Neural cell (in vitro differentiated cells): ENCODE results near the gene GALNT3. TPM values are rescaled to one million over a fixed set of nuclear protein-coding genes. Genes with fewer than 3 reads are reported as not detected.

ENCODE experiments used
- H2AFZ ChIP-seq: fragments of 200-600, 300-800 bp; sonication (generic), shearing (Covaris generic); 2 replicates; pipeline ENCODE4 v1.6.0; 2014; ENCODE audit warnings: low read depth, mild to moderate bottlenecking, antibody characterized with exemption, low read length, moderate library complexity
- H3F3A ChIP-seq: fragments of 200-600 bp; shearing (Covaris generic); 2 replicates; pipeline ENCODE4 v1.6.1; 2016; ENCODE audit warnings: mild to moderate bottlenecking, moderate library complexity, mixed read lengths, antibody characterized with exemption, low read length; ENCODE audit not compliant: insufficient read depth, poor library complexity, severe bottlenecking
- H3K27ac ChIP-seq: fragments of 200-600, 300-800 bp; sonication (generic), shearing (Covaris generic); 2 replicates; pipeline ENCODE4 v1.5.1; 2014; ENCODE audit warnings: mild to moderate bottlenecking, low read length, moderate library complexity
- H3K27me3 ChIP-seq: fragments of 300-800, 200-600 bp; sonication (generic), shearing (Covaris generic); 2 replicates; pipeline ENCODE4 v1.6.0; 2014; ENCODE audit warnings: mild to moderate bottlenecking, low read depth, low read length, moderate library complexity; ENCODE audit not compliant: insufficient read depth
- H3K36me3 ChIP-seq: fragments of 300-800, 200-600 bp; sonication (generic), shearing (Covaris generic); 2 replicates; pipeline ENCODE4 v1.5.1; 2014; ENCODE audit warnings: mild to moderate bottlenecking, antibody characterized with exemption, low read length, moderate library complexity; ENCODE audit not compliant: insufficient read depth
- H3K4me2 ChIP-seq: fragments of 300-800, 200-600 bp; sonication (generic), shearing (Covaris generic); 2 replicates; pipeline ENCODE4 v1.6.0; 2014; ENCODE audit warnings: mild to moderate bottlenecking, low read length
- H3K4me3 ChIP-seq: fragments of 300-800, 200-600 bp; sonication (generic), shearing (Covaris generic); 2 replicates; pipeline ENCODE4 v1.5.1; 2014; ENCODE audit warnings: mild to moderate bottlenecking, low read length, moderate library complexity
- H3K79me2 ChIP-seq: fragments of 200-600 bp; shearing (Covaris generic); replicated peaks from 2 replicates; pipeline ENCODE4 v1.6.0; 2014; ENCODE audit warnings: mild to moderate bottlenecking, low read length, moderate library complexity; ENCODE audit not compliant: insufficient read depth
- H3K9ac ChIP-seq: fragments of 300-800, 200-600 bp; sonication (generic), shearing (Covaris generic); 2 replicates; pipeline ENCODE4 v1.6.1; 2016; ENCODE audit warnings: mild to moderate bottlenecking, low read length, mixed read lengths
- H3K9me2 ChIP-seq: fragments of 200-600 bp; shearing (Covaris generic); 2 replicates; pipeline ENCODE4 v1.6.1; 2016; ENCODE audit warnings: mild to moderate bottlenecking, low read length, mixed read lengths; ENCODE audit not compliant: insufficient read depth
- H3K9me3 ChIP-seq: fragments of 200-600, 300-800 bp; sonication (generic), shearing (Covaris generic); 2 replicates; pipeline ENCODE4 v1.6.1; 2016; ENCODE audit warnings: mild to moderate bottlenecking, mixed run types, low read length, moderate library complexity, mixed read lengths
- H4K20me1 ChIP-seq: fragments of 200-600 bp; shearing (Covaris generic); 2 replicates; pipeline ENCODE4 v1.6.1; 2016; ENCODE audit warnings: mild to moderate bottlenecking, mixed run types; ENCODE audit not compliant: insufficient read depth
- CTCF ChIP-seq: fragments of 450-650 bp; IDR thresholded peaks from 2 replicates; pipeline ENCODE4 v1.5.1; 2014; ENCODE audit warnings: antibody characterized with exemption, mild to moderate bottlenecking, moderate library complexity; ENCODE audit not compliant: poor library complexity, severe bottlenecking
- EP300 ChIP-seq: fragments of 450-650 bp; conservative IDR thresholded peaks from 2 replicates; pipeline ENCODE4 v1.6.1; 2014; ENCODE audit warnings: antibody characterized with exemption, mild to moderate bottlenecking, moderate library complexity; ENCODE audit not compliant: poor library complexity, severe bottlenecking
- EZH2 ChIP-seq: fragments of 200-600, 300-800 bp; shearing (Covaris generic), sonication (generic); IDR thresholded peaks from 2 replicates; pipeline ENCODE4 v1.6.1; 2014; ENCODE audit warnings: antibody characterized with exemption, low read length, borderline replicate concordance, mild to moderate bottlenecking; ENCODE audit not compliant: insufficient read depth, poor library complexity, severe bottlenecking
- MXI1 ChIP-seq: fragments of 450-650 bp; conservative IDR thresholded peaks from 2 replicates; pipeline ENCODE4 v1.6.1; 2014; ENCODE audit warnings: antibody characterized with exemption, mild to moderate bottlenecking; ENCODE audit not compliant: poor library complexity, severe bottlenecking
- POLR2AphosphoS5 ChIP-seq: IDR thresholded peaks from 2 replicates; pipeline ENCODE4 v1.6.1; 2012
- RAD21 ChIP-seq: fragments of 450-650 bp; conservative IDR thresholded peaks from 2 replicates; pipeline ENCODE4 v1.6.1; 2014; ENCODE audit warnings: antibody characterized with exemption, mild to moderate bottlenecking, moderate library complexity
- REST ChIP-seq: IDR thresholded peaks from 2 replicates; pipeline ENCODE4 v1.6.1; 2012; ENCODE audit warnings: borderline replicate concordance
- SMC3 ChIP-seq: fragments of 450-650 bp; conservative IDR thresholded peaks from 2 replicates; pipeline ENCODE4 v1.6.1; 2014; ENCODE audit warnings: antibody characterized with exemption, mild to moderate bottlenecking, moderate library complexity; ENCODE audit not compliant: poor library complexity
- TAF1 ChIP-seq: IDR thresholded peaks from 2 replicates; pipeline ENCODE4 v1.6.1; 2012; ENCODE audit warnings: low read depth
- polyA plus RNA-seq: library from polyadenylated mRNA; depleted of rRNA; stranded (reverse); fragments of >200 nt; gene quantifications from 2 replicates; pipeline ENCODE4 v1.2.3, GENCODE V29; 2014

The GALNT3 gene
- polyA plus RNA-seq, 1 donor from 2014 or later: 3.7 TPM

GRCh38 chr2:165792104-165792454 lies 2.0 kb downstream of the GALNT3 start:
- no peak overlapping the region for H3K4me2 ChIP-seq
- H3K4me3 ChIP-seq: no peak overlapping the region
- H4K20me1 ChIP-seq: no peaks in the 10 kb centered on the region
- no peak overlapping the region for H3K27ac ChIP-seq
- H3K9me2 ChIP-seq: no peaks in the 10 kb centered on the region
- H3K9ac ChIP-seq: no peak overlapping the region
- H2AFZ ChIP-seq: no peak overlapping the region
- no peaks in the 10 kb centered on the region for H3F3A ChIP-seq
- no peaks in the 10 kb centered on the region for H3K36me3 ChIP-seq
- no peak for TF ChIP-seq MXI1
- no peak for TF ChIP-seq CTCF
- no peak for TF ChIP-seq REST
- TF ChIP-seq TAF1: no peak
- TF ChIP-seq EP300: no peak
- TF ChIP-seq EZH2: no peak
- no peak for TF ChIP-seq POLR2AphosphoS5
- no peak for TF ChIP-seq RAD21
- no peak for TF ChIP-seq SMC3
- peaks cover 45% of the 10 kb centered on the region for H3K27me3 ChIP-seq
- H3K79me2 ChIP-seq: no peaks in the 10 kb centered on the region
- H3K9me3 ChIP-seq: no peaks in the 10 kb centered on the region

- Histone ChIP-seq H4K20me1 (no peaks in the 10 kb centered on the region), H3K9me2 (no peaks in the 10 kb centered on the region), H3F3A (no peaks in the 10 kb centered on the region), H3K4me3 (no peak overlapping the region), H3K27ac (no peak overlapping the region), H3K36me3 (no peaks in the 10 kb centered on the region), H3K9me3 (no peaks in the 10 kb centered on the region), H3K4me2 (no peak overlapping the region), H3K9ac (no peak overlapping the region), H3K27me3 (peaks cover 45% of the 10 kb centered on the region), H3K79me2 (no peaks in the 10 kb centered on the region), H2AFZ (no peak overlapping the region)
- TF ChIP-seq RAD21 (no peak), EP300 (no peak)
Observed at GRCh38 chr2:165791421-165792103, 2.5 kb downstream of the GALNT3 start.
